ENCODE measurements around the gene COL4A6.

DNA sequence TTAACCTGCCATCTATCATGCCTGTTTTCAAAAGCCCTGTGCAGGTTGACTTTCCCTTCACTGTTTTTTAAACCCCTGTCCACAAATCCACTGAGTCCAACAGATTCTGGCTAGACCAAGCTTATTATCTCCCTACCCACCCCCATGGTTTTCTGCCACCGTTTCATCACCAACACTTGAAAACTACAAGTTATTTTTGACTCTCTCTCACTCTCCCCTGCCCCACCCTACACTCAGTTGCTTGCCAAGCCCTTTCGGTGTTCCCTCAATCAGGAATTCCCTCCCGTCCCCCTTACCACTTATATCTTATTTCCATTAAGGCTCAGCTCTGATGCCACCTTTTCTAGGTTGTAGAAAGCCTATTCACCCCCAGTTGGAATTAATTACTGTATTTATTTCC is 316.9 kb downstream of the COL4A6 start:
- TF ChIP-seq ZNF280D (tag by site-specific recombination; IDR thresholded peaks at IDR 0.05): no peak
- TF ChIP-seq CTCF (tag by site-specific recombination; IDR thresholded peaks at IDR 0.05): no peak
- TF ChIP-seq ZNF214 (tag by site-specific recombination; IDR thresholded peaks at IDR 0.05; ENCODE audit: borderline replicate concordance): no peak
- TF ChIP-seq ZBTB21 (tag by site-specific recombination; IDR thresholded peaks at IDR 0.05): no peak
- TF ChIP-seq ZNF645 (tag by site-specific recombination; IDR thresholded peaks at IDR 0.05): no peak
